Measurements from ENCODE around the gene ELL2. TPM values are rescaled to one million over a fixed set of nuclear protein-coding genes. Genes with fewer than 3 reads are reported as not detected.
A peak's percentile ranks its signal among the peaks of the same experiment; 100 is the strongest.

Gene ELL2
- total RNA-seq, 1 donor from 2014 or later = 50.8 TPM

- peak; percentile 97 for DNase-seq (ENCODE audit: extremely low spot score, unreplicated experiment)
- Mint-ChIP-seq H3K4me3 (ENCODE audit: unreplicated experiment) (peak overlapping the region; percentile 71), H3K4me1 (ENCODE audit: unreplicated experiment) (peaks cover 72% of the 10 kb centered on the region), H3K9me3 (ENCODE audit: unreplicated experiment) (no peaks in the 10 kb centered on the region), H3K27me3 (ENCODE audit: unreplicated experiment) (no peaks in the 10 kb centered on the region), H3K36me3 (ENCODE audit: unreplicated experiment) (no peaks in the 10 kb centered on the region), H3K27ac (ENCODE audit: unreplicated experiment) (peak overlapping the region; percentile 99)
- peak; percentile 99 for TF ChIP-seq CTCF (IDR thresholded peaks at IDR 0.05)
Observed at GRCh38 chr5:95858661-95859595, 102.7 kb downstream of the ELL2 start.

GRCh38 chr5:95858023-95858461, 103.6 kb downstream of the ELL2 start:
- H3K36me3 Mint-ChIP-seq (ENCODE audit: unreplicated experiment) = no peaks in the 10 kb centered on the region
- peaks cover 66% of the 10 kb centered on the region for H3K4me1 Mint-ChIP-seq (ENCODE audit: unreplicated experiment)
- H3K4me3 Mint-ChIP-seq (ENCODE audit: unreplicated experiment) = peak overlapping the region; percentile 71
- no peaks in the 10 kb centered on the region for H3K27me3 Mint-ChIP-seq (ENCODE audit: unreplicated experiment)
- peak overlapping the region; percentile 99 for H3K27ac Mint-ChIP-seq (ENCODE audit: unreplicated experiment)
- no peaks in the 10 kb centered on the region for H3K9me3 Mint-ChIP-seq (ENCODE audit: unreplicated experiment)
- TF ChIP-seq CTCF (IDR thresholded peaks at IDR 0.05) = no peak
- no peak for DNase-seq (ENCODE audit: extremely low spot score, unreplicated experiment)

- Mint-ChIP-seq H3K27me3 (ENCODE audit: unreplicated experiment) (no peaks in the 10 kb centered on the region), H3K4me3 (ENCODE audit: unreplicated experiment) (no peak overlapping the region), H3K9me3 (ENCODE audit: unreplicated experiment) (no peaks in the 10 kb centered on the region), H3K27ac (ENCODE audit: unreplicated experiment) (peak overlapping the region; percentile 99), H3K36me3 (ENCODE audit: unreplicated experiment) (no peaks in the 10 kb centered on the region), H3K4me1 (ENCODE audit: unreplicated experiment) (peaks cover 60% of the 10 kb centered on the region)
- no peak for DNase-seq (ENCODE audit: extremely low spot score, unreplicated experiment)
- no peak for TF ChIP-seq CTCF (IDR thresholded peaks at IDR 0.05)
Observed at GRCh38 chr5:95857185-95857945, 104.3 kb downstream of the ELL2 start.

GRCh38 chr5:95856501-95856981, 105.1 kb downstream of the ELL2 start:
- Mint-ChIP-seq H3K4me1 (ENCODE audit: unreplicated experiment) (peaks cover 51% of the 10 kb centered on the region), H3K36me3 (ENCODE audit: unreplicated experiment) (no peaks in the 10 kb centered on the region), H3K9me3 (ENCODE audit: unreplicated experiment) (no peaks in the 10 kb centered on the region), H3K4me3 (ENCODE audit: unreplicated experiment) (no peak overlapping the region), H3K27ac (ENCODE audit: unreplicated experiment) (peak overlapping the region; percentile 99), H3K27me3 (ENCODE audit: unreplicated experiment) (no peaks in the 10 kb centered on the region)
- DNase-seq (ENCODE audit: extremely low spot score, unreplicated experiment) = no peak
- no peak for TF ChIP-seq CTCF (IDR thresholded peaks at IDR 0.05)

GRCh38 chr5:95853490-95853889, 108.2 kb downstream of the ELL2 start:
- Mint-ChIP-seq H3K4me1 (ENCODE audit: unreplicated experiment) (peaks cover 23% of the 10 kb centered on the region), H3K27ac (ENCODE audit: unreplicated experiment) (no peak overlapping the region), H3K27me3 (ENCODE audit: unreplicated experiment) (no peaks in the 10 kb centered on the region), H3K36me3 (ENCODE audit: unreplicated experiment) (no peaks in the 10 kb centered on the region), H3K4me3 (ENCODE audit: unreplicated experiment) (no peak overlapping the region), H3K9me3 (ENCODE audit: unreplicated experiment) (no peaks in the 10 kb centered on the region)
- no peak for TF ChIP-seq CTCF (IDR thresholded peaks at IDR 0.05)
- no peak for DNase-seq (ENCODE audit: extremely low spot score, unreplicated experiment)

All from osteocyte (in vitro differentiated cells).